HG02981 (cell line): ENCODE data around the gene NPLOC4.
"Not testable (repeated sequence)": the region's sequence is repeated elsewhere in the genome, so short reads cannot be mapped to it uniquely, and the experiment has no call there.

Experiments used
- ATAC-seq: cut with Tn5 transposase; IDR thresholded peaks from one replicate; pipeline ENCODE4 v1.9.1; 2021; ENCODE audit warnings: mild to moderate bottlenecking, moderate library complexity; ENCODE audit not compliant: unreplicated experiment

NPLOC4 gene

DNA sequence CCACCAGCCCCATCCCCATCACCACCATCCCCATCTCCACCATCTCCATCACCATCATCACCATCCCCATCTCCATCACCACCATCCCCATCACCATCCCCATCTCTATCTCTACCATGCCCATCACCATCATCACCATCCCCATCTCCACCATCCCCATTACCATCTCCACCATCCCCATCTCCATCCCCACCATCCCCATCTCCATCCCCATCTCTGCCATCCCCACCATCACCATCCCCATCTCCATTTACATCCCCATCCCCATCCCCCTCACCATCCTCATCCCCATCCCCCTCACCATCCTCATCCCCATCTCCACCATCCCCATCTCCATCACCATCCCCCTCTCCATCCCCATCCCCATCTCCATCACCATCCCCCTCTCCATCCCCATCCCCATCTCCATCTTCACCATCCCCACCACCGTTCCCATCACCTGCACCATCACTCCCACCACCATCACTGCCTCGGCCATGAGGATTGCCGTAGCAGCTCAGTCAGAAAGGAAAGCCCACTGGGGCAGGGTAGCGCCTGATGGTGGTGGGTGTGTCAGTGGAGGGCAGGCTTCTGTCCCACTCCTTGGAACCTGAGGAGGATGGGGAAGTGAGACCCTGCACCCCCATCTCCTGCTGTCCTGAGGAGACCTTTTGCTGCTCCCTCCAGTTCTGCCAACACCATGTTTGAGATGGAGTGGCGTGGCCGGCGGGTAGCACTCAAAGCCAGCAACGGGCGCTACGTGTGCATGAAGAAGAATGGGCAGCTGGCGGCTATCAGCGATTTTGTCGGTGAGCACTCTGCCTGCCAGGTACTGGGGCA lies 101.2 kb downstream of the NPLOC4 start:
- no peak for ATAC-seq

DNA sequence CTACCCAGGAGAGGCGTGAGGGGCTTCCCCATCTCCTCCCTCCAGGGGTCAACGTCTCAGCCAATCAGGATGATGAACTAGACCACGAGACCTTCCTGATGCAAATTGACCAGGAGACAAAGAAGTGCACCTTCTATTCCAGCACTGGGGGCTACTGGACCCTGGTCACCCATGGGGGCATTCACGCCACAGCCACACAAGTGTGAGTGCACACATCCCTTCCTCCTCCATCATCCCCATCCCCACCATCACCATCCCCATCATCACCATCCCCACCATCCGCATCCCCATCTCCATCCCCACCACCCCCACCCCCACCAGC lies 101.9 kb downstream of the NPLOC4 start:
- no peak for ATAC-seq

DNA sequence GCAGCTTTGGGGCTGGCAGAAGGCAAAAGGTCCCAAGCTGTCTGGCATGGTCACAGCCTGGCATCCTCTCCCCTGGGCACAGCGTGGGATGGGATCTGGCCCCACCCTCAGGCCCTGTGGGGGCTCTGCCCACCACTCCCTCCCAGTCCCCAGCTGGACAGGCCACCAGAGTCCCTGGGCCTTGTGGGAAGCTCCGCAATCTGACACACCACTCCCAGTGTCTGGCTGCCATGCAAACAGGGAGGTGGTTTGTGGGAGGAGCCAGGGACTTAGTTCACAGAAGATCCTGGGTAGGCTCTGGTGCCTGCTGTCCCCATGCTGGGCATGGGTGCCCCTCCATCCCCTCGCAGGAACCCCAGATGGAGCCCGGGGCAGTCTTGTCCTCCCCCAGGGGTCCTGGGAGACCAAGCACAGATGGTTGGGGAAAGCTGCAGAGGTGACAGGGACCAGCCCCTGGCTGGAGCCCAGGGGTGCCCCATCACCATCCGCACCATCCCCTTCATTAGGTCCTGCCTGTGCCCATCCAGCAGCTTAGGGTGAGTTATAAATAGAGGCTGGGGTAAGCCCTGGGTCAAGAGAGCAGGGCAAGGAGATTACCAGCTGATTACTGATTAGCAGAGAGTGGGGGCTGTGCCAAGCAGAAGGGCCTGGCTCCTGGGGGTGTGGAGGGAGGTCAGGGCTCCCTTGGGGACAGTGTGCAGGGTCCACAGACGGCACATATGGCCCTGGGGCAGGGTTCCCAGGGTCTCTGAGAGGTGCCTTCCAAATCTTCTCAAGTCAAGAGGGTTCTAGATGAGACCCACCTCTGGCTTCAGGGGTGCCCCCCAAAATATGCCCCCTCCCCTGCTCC lies 102.5 kb downstream of the NPLOC4 start:
- no peak for ATAC-seq

DNA sequence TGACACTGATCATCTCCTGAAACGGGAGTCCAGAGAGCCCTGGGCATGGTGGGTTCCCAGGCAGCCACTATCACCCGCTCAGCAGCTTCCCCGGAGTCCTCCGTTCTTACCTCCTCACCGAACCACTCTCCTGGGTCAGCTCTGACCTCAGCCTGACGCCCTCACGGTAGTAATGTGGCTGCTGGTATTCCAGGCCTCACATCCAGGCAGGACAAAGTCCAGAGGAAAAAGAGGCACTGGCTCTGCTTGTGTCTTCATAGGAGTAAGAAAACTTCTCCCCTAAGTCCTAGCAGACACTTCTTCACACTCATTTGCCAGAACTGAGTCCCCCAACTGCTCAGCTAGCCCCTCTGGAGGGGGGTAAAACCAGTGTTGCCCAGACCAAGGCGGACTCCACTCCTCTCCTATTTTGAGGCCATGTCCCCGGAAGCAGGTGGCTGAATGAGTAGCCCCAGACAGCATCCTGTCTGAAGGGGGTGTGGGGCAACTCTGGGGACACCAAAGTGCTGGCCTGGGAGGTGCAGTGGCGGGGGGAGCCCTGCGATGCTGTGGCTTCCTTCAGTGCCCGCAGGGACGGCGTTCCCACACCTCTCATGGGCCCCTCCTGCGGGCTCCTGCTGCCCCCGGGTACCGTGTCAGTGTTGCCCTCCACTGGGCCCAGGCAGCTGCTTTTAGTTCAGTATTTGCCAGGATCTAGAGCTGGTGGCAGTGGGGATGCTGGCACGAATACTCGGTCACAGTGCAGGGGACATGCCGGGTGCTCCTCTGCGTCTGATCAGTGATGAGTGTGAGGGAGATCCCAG lies 103.4 kb downstream of the NPLOC4 start:
- no peak for ATAC-seq

DNA sequence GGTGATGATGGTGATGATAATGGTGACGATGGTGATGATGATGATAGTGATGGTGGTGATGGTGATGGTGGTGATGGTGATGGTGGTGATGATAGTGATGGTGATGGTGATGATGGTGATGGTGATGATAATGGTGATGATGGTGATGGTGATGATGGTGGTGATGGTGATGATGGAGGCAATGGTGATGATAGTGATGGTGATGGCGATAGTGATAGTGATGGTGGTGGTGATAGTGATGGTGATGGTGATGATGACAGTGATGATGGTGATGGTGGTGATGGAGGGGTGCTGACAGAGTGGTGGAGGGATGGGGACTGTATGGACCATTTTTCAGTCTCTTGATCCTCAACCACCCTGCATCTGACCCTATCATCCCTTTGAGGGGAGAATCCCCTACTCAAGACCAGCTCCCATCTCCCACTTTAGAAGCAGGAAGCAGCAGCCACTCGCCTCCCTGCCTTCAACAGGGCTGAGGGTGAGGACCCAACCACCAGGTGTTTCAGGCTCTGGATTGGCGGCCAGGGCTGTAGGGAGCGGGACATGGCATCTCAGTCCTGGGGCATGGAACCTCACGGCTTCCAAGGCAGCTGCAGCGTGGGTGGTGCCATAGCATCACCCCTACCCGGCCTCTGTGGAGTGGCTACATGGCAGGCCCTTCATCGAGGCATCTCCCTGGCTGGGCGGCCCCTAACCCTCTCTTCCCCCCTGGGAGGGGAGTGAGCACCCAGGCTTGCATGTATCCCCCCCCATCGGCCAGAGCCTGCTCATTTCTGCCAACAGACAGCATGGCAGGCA lies 104.2 kb downstream of the NPLOC4 start:
- ATAC-seq: no peak

DNA sequence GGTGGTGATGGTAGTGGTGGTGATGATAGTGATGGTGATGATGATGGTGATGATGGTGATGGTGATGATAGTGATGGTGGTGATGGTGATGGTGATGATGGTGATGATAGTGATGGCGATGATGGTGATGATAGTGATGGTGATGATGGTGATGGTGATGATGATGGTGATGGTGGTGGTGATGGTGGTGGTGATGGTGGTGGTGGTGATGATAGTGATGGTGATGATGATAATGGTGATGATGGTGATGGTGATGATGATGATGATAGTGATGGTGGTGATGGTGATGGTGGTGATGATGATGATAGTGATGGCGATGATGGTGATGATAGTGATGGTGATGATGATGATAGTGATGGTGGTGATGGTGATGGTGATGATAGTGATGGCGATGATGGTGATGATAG lies 104.9 kb downstream of the NPLOC4 start:
- ATAC-seq: not testable (repeated sequence)

DNA sequence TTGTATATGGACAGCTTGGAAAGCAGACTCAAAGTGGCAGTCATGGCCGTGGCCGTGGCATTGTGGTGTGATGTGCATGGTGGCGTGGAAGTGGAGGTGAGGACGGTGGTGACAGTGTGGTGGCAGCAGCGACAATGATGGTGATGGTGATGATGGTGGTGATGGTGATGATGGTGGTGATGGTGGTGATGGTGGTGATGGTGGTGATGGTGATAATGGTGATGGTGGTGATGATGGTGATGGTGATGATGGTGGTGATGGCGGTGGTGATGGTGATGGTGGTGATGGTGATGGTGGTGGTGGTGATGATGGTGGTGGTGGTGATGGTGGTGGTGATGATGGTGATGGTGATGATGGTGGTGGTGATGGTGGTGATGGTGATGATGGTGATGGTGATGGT lies 105.9 kb downstream of the NPLOC4 start:
- ATAC-seq: not testable (repeated sequence)

DNA sequence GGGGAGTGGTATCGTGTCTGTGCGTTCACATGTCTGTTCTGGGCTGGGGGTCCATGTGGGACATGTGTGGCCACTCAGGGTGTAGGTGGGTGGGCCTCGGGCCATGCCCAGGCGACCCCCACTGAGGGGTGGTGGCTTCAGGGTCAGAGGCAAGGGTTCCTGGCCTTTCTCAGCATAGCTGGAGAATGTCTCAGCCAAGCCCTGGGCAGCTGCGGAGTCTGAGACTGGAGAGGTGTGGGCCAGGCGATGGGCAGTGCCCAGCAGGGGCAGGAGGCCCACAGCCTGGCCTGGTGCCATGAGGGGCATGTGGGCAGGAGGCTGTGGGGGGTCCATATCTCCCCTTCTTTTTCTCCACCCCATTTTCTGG lies 107.5 kb downstream of the NPLOC4 start:
- no peak for ATAC-seq

DNA sequence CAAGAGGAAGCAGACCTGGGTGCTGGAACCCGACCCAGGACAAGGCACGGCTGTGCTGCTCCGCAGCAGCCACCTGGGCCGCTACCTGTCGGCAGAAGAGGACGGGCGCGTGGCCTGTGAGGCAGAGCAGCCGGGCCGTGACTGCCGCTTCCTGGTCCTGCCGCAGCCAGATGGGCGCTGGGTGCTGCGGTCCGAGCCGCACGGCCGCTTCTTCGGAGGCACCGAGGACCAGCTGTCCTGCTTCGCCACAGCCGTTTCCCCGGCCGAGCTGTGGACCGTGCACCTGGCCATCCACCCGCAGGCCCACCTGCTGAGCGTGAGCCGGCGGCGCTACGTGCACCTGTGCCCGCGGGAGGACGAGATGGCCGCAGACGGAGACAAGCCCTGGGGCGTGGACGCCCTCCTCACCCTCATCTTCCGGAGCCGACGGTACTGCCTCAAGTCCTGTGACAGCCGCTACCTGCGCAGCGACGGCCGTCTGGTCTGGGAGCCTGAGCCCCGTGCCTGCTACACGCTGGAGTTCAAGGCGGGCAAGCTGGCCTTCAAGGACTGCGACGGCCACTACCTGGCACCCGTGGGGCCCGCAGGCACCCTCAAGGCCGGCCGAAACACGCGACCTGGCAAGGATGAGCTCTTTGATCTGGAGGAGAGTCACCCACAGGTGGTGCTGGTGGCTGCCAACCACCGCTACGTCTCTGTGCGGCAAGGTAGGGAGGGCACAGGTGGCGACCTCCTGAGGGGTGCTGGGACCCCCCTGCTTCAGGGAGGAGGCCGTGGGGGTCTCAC lies 108.1 kb downstream of the NPLOC4 start:
- ATAC-seq: no peak

DNA sequence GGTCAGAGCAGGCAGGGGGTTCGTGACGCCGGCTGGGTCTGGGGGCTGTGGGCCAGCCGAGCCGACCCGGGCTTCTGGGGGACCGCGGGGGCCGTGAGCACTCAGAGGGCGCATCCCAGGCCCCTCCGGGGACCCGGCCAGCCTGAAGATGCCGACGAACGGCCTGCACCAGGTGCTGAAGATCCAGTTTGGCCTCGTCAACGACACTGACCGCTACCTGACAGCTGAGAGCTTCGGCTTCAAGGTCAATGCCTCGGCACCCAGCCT lies 108.6 kb downstream of the NPLOC4 start:
- no peak for ATAC-seq

DNA sequence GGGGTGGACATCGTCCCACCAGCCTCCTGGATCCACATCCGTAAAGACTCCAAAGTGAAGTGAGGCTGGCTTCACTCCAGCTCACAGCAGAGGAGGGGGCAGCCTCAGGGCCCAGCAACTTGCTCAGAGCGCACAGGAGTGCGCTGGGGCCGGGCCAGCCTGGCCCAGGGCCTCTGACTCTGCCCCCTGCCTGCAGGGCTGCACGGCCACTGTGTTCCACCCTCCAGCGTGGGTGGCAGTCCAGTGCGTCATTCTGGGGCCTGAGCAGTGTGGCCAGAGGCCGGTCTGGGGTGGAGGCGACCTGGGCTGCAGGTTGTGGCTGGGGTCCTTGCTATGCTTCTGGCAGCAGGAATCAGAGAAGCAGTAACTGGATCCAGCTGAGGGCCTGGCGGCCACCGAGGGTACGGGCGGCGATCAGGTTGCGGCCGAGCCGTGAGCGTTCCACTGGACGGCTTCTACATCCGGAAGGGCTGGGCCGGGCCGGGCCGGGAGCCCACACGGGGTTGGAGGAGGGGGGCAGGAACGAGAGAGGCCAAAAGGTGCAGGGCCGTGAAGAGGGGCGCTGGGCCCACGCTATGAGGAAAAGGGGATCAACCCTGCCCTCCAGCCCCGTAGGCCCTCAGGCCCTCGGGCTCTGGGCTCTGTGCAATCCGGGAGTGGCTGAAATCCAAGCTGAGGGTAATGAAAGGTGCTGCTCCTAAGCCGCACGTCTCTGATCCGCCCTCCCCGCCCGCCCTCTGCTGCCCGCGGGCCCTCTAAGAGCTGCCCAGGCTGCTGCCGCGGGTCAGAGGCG lies 109.1 kb downstream of the NPLOC4 start, which contains the start of gene FSCN2:
Gene FSCN2 (plus strand): TSS at position 787 of the 793 bp plus-strand sequence. CDS start 155 bp downstream, outside the sequence.
- ATAC-seq: no peak

DNA sequence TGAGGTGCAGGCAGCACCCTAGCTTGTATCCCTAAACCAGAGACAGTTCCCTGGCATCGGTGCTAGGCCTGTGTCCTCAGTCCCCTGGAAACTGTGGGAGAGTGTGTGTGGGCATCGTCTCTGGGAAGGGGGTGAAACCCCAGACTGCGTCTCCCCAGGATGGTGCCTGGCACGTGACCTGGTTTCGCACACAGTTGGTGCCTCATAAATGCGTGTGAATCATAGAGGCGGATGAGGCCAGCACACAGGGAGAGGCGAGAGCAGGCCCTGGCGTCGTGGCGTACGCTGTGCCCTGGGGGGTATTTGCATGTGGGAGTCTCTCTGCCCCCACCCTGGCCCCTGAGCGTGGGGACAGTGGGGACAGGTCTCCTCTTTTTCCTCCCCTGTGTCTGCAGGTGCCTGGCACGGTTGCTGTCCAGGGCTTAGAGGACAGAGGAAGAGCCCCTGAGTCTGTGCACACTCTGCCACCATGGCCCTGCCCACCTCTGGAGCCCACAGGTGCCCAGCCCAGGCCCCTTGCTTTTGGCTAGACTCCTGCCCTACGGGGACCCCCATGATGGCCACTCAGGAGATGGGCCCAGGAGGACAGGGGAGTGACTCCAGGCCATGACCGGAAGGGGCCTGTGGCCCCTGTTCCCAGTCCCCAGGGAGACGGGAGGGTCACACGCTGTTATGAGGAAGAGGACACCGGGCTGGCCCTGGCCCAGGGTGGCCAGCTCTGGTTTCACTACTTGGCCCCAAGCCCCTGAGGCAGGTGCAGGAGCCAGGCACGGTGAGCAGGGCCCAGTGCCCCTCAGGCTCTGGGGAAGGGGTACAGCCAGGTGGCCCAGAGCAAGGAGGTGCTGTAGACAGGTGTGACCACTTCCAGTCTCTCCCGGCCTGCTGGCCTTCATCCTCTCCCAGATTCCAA lies 110.0 kb downstream of the NPLOC4 start:
- ATAC-seq: no peak

DNA sequence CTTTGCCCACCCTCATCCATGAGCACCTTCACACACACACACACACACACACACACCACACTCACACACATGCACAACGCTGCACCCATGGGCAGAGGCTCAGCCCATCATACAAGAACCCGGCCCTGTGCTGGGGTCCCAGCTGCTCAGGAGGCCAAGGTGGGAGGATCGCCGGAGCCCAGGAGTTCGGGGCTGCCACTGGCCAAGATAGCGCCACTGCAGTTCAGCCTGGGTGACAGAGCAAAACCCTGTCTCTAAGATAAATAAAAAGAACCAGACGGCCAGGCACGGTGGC lies 112.1 kb downstream of the NPLOC4 start:
- ATAC-seq: no peak

DNA sequence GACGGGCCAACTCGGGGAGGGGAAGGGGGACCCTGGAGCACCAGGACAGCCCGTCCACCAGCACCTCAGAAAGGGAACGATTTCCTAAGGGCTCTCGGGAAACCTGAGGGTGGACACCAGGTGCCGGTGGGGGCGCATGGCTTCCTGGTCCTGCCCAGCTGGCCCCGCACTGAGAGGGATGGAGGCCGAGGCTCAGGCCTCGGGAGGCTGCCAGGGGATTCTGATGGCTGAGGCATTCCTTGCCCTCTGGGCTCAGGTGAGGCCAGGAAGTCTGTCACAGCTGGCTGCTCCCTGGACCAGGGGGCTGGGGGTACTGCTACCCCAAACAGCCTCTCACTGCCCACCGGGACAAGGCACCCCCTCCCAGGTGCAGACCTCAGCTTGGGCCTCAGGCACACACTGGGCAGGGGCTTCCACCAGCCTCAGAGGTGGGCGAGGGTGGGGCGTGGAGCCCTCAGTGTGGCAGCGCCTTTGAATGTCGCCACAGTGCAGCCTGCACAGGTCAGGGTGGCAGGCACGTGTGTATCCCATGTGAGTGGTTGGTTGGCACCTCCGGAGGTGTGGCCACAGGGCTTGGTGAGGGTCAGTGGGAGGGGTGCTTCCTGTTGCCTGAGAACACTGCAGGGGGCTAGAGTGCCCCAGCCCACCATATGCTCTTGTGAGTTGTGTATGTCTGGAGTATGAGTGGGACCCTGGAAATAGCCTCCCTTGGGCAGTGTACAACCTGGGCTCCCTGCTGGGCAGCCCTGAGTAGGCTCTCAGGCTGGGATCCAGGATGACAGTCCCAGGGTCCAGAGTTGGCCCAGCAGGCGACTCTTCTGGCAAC lies 112.7 kb downstream of the NPLOC4 start:
- no peak for ATAC-seq

DNA sequence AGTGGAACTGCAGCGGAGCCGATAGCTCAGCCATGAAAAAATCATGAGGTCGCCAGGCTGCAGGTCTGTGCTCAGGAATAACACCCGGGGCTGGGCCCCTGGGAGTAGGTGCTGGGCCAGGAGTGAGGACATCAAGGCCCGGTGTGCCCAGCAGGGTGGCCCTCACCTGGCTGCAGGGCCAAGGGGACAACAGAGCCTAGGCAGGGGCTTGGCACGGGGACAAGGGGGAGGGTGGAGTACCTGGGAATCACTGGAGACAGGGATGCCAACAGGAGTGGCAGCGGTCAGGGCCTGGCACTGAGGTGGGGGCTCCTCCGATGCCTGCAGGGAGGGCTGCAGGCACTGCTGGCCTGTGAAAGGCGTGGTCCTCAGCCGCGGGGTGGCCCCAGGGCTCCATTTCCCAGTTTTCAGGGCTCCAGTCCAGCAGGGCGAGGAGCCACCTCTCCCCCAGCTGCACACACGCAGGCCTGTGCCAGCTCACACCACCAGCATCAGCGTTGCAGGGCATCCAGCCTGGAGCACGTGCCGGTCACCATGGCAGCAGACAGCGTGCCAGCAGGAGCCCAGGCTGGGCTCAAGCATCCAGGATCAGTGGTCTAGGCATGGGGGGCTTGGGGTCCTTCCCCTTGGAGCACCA lies 113.4 kb downstream of the NPLOC4 start:
- ATAC-seq: no peak

DNA sequence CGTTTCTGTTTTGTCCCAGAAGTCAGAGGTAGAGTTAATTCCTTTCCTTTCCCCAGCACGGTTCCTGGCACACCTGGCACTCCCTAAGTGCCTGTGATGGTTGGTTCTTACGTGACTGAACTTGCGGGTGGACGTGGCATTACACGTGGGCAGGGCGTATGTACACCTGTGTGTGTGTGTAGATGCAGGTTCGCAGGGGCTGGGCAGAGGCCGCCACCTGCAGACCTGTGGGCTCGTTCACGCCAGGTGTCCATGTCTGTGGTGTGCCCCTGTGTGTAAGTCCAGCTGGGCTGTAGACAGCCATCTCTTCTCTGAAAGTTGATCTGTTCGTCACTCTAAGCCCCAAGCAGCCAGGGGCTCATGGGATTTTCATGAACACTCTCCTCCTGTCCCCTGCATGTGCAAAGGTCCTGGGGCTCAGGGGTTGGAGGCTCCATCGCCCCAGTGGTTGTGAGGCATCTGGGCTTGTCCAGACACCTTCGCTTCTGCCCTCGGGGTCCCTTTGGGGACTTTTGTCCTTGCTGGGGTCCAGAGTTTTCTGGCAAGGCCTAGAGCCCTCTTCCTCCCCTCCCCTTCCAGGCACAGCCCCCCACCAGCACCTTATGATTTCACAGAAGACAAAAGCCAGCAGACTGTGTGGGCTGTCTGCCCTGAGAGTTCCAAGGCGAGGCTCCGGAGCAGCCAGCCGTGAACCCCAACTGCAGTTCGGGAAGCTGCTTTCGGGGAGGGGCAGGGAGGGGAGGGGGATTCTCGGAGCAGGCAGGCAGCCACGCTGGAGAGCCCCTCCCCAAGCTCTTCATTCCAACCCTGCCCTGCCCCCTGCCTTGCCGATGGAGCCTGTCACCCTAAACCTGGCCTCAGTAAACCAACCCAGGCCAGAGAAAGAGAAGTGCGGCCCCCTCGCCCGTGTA lies 114.2 kb downstream of the NPLOC4 start:
- ATAC-seq: no peak
